Subcutaneous adipose tissue (tissue), 4 donors: ENCODE results near the gene GEMIN8. TPM values are rescaled to one million over a fixed set of nuclear protein-coding genes. Genes with fewer than 3 reads are reported as not detected.

Experiments
- total RNA-seq, 4 donors: library from RNA; depleted of rRNA; stranded (reverse); fragments of >200 nt; gene quantifications; one replicate each; pipeline ENCODE4 v1.1.0, GENCODE V29; 2016
- TF ChIP-seq, protein P1 (sequence below): fragments of 450-650 bp; IDR thresholded peaks from one replicate; pipeline ENCODE4 v1.5.1; 2016; ENCODE audit warnings: low read depth, mild to moderate bottlenecking, control low read depth, antibody characterized with exemption, moderate library complexity

The GEMIN8 gene
- total RNA-seq, 4 donors from 2014 or later = 13.2 to 28.7 (median 22.5) TPM

GRCh38 chrX:14015941-14016340 is 13.8 kb downstream of the GEMIN8 start:
- TF ChIP-seq, protein P1, sequence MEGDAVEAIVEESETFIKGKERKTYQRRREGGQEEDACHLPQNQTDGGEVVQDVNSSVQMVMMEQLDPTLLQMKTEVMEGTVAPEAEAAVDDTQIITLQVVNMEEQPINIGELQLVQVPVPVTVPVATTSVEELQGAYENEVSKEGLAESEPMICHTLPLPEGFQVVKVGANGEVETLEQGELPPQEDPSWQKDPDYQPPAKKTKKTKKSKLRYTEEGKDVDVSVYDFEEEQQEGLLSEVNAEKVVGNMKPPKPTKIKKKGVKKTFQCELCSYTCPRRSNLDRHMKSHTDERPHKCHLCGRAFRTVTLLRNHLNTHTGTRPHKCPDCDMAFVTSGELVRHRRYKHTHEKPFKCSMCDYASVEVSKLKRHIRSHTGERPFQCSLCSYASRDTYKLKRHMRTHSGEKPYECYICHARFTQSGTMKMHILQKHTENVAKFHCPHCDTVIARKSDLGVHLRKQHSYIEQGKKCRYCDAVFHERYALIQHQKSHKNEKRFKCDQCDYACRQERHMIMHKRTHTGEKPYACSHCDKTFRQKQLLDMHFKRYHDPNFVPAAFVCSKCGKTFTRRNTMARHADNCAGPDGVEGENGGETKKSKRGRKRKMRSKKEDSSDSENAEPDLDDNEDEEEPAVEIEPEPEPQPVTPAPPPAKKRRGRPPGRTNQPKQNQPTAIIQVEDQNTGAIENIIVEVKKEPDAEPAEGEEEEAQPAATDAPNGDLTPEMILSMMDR = no peak

GRCh38 chrX:14015294-14015693 is 14.4 kb downstream of the GEMIN8 start:
- TF ChIP-seq, protein P1 = no peak

DNA sequence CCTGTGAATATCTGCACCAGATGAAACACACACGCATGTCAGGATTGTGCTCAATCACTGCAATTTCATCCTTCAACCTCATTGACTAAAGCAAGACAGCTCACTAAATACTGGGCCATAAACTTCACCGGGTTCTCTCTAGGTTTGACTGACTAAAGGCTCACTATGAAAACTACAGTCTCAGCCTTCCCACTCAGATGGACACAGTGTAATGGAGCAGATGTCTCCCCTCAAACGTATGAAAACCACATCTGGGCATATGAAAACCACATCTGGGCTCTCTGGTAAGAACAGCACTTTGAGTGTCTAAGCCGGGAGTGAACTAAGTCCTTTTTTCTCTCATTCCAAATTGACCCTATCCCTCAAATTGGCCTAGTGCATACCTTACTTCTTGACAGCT is 15.2 kb downstream of the GEMIN8 start:
- TF ChIP-seq, protein P1 = no peak

DNA sequence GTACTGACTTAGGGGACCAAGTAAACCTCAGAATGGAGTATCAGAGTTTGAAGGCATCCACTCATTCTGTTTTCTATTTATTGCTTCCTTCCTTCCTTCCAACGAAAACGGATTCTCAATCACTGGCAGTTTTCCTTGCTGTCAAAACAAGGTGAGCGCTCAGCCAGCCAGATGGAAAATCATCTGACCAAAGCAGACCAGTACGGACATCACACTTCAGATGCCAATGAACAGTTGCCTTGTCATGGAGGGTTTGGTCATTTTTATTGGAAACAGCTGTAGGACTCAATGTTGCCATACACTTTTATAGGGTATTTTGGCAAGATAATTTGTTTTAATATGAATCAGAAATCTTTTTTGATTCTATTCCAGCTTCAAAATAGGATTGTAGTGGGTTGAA is 16.6 kb downstream of the GEMIN8 start:
- TF ChIP-seq, protein P1 = no peak

DNA sequence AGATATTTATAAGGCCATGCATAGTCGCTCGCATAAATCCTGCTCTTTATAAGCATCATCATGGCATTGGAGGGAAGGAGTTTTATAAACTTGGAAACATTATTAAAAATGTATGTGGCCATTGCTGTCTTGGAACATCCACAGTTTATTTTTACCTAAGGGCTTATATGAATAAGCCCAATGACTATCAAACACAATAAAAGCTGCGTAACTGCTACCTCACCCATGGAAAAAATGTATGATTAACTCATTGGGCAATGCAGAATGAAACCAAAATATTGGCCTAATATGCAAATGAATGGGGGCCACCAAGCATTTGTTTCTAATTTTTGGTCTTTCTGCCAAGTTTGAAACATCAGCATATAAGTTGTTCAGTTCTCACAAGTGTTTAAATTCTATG is 19.1 kb downstream of the GEMIN8 start:
- TF ChIP-seq, protein P1 = no peak

DNA sequence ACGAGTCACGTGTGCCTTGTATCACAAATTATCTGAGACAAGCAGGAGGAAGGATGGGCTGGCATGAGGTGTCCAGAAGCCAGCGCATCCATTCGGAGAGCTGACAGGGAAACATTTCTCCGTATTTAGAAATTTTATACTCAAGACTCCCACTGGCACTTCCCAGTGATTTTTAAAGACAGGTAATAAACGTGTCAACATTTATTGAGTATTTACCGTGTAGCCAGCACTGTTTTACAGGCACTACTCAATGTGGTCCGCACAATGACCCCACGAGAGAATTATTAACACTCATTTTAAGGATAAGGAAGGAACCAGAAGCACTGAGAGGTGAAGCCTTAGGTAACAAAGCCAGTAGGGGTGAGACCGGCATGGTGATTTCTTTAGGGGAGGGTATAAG is 23.2 kb downstream of the GEMIN8 start:
- TF ChIP-seq, protein P1 = no peak

DNA sequence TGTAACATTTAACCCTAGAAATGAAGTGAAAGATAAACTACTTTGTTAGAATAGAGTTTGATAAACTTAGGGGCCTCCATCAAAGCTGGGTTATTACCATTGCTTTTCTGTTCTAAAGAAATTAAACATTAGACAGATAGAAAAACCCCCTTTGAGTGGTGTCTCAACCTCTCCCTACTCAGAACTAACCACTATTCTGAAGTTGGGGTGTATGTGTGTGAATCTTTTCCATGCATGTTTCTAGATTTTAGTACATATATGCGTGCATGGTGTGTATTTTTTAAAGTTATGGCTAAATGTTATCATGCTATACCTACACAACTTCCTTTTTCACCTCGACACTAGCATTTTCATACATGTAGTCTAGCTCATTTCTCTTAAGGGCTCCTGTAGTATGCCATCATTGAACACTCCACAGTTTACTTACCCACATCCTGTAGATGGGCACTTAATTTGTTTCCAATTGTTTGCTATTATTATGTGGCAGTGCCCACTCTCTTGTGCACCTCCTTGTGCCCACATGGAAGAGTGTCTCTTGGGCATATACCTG is 25.7 kb downstream of the GEMIN8 start:
- TF ChIP-seq, protein P1 = no peak
